Upper lobe of left lung (tissue), 4 donors: ENCODE results near the gene FKBP2.

Source experiments
- POLR2A ChIP-seq, 4 donors: fragments of 450-650 bp; IDR thresholded peaks; one replicate each; pipeline ENCODE4 v1.5.1; 2016 to 2017; ENCODE audit warnings: antibody characterized with exemption in 4 of 4, mild to moderate bottlenecking in 2 of 4
- TF ChIP-seq, protein P1 (sequence below), 6 experiments: fragments of 450-650 bp in 4 of 6; fragments of 200-600 bp in 2 of 6; sonication (generic) in 2 of 6; IDR thresholded peaks; one replicate each; pipeline ENCODE4 v1.5.1; 2016 to 2019; ENCODE audit warnings: antibody characterized with exemption in 6 of 6

DNA sequence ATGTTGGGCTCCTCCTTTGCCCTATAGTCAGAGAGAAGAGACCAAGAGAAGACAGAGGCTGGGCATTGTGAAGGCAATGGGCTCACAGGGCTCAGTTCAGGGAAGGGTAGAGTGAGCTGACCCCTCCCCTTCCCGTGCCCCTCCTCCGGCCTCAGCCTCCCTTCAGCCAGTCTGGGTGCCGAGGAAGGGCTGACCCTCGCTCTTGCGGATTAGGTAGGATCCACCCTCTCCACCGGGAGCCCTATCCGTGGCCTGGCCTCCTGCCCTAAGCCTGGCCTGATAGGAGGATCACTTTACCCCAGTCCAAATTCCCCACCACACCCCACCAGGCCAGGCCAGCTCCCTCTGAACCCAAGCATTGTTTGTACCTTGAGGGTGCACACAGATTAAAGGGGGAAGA, 7.7 kb downstream of the FKBP2 start:
- no peak for TF ChIP-seq POLR2A (IDR thresholded peaks at IDR 0.05)
- TF ChIP-seq, protein P1, sequence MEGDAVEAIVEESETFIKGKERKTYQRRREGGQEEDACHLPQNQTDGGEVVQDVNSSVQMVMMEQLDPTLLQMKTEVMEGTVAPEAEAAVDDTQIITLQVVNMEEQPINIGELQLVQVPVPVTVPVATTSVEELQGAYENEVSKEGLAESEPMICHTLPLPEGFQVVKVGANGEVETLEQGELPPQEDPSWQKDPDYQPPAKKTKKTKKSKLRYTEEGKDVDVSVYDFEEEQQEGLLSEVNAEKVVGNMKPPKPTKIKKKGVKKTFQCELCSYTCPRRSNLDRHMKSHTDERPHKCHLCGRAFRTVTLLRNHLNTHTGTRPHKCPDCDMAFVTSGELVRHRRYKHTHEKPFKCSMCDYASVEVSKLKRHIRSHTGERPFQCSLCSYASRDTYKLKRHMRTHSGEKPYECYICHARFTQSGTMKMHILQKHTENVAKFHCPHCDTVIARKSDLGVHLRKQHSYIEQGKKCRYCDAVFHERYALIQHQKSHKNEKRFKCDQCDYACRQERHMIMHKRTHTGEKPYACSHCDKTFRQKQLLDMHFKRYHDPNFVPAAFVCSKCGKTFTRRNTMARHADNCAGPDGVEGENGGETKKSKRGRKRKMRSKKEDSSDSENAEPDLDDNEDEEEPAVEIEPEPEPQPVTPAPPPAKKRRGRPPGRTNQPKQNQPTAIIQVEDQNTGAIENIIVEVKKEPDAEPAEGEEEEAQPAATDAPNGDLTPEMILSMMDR (IDR thresholded peaks at IDR 0.05) = no peak
